OCI-M2 (cell line): Measurements from ENCODE around the gene FBXL19.
"Not testable (repeated sequence)": the region's sequence is repeated elsewhere in the genome, so short reads cannot be mapped to it uniquely, and the experiment has no call there.

Source experiments
- DNase-seq: peaks from one replicate; lab custom pipeline; 2025; ENCODE audit not compliant: unreplicated experiment; lab: John Stamatoyannopoulos, UW

Gene FBXL19

GRCh38 chr16:30921748-30922419 lies 1.5 kb upstream of the FBXL19 start:
- DNase-seq: peak; percentile 64

GRCh38 chr16:30922420-30922959 lies 882 bp upstream of the FBXL19 start:
- peak; percentile 84 for DNase-seq

- peak; percentile 76 for DNase-seq
Observed at GRCh38 chr16:30922960-30923535, 324 bp upstream of the FBXL19 start.

DNA sequence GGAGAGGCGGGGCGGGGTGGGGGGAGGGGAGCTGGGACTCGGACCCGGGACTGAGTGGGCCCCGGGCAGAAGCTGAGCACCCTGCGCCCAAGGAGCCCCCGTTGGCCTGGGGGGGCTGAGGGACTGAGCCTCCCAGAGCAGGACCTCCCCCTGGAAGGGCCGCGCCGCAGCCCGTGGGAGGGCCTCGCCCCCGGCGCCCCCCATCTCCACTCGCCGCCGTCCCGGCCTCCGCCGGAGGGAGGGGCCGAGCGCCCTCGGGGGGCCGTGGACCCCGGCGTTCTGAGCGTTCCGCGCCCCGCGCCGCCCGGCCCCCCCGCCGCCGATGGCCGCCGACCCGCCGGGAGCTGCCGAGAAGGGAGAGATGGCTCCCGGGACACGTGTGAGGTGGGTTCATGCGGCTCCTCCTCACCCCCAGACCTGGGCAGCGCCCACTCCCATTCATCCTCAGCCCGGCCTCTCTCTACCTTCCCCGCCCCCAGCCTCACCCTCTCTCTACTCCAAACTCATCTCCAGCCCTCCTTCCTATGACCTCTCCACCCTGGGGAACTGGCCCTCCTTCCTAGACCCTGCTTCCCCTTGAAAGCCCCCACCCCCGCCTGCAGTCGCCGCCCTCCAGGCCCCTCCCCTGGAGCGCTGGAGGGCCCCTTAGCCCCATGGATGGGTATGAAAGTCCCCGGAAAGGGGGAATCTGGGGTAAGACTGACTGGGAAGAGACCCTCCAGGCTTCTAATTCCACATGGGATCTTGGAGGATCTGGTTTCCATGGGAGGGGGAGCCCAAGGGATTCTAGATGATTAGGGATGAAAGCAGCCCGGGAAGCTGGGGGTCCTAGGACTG lies 922 bp downstream of the FBXL19 start:
- no peak for DNase-seq

DNA sequence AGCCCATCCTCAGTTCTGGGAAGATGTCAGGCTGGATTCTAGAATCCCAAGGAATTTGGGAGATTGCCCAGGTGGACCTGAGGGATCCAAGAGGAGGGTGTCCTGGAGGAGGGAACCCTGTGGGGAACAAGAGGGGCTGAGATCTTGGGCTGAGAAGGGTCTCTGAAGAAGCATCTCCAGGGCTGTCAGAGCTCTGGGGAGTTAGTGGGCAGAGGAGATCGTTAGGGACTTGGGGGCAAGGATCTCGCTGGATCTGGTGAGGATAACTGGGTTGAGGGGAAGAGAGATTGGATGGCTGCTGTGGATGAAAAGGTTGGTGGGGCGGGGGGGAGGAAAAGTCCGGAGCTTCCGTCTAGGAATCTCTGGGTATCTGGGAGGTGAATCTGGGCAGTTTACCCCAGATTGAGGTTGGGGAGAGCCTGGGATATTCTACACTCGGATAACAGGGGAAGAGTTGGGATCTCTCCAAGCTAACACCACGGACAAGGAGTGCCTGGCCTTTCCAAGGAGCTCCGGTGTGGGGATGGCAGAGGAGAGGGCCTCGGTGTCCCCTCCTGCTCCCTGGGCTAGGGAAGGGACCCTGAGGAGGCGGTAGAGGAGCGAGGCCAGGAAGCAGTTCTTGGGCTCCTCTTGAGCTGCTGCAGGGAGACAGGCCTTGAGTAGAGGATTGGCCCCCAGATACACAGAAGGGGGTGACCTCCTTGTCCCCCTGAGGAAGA lies 1.7 kb downstream of the FBXL19 start:
- DNase-seq: no peak

DNA sequence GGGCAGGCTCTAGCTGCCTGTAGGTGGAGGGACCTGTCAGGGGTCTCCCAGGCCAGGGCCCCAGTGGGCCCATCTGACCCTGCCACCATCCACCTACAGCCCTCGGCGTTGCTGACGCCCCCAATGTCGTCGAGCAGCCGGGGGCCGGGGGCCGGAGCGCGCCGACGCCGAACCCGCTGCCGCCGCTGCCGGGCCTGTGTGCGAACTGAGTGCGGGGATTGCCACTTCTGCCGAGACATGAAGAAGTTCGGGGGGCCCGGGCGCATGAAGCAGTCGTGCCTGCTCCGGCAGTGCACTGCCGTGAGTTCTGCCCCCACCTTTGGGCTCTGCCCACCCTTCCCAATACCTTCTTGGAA lies 2.2 kb downstream of the FBXL19 start:
- DNase-seq: no peak

- no peak for DNase-seq
Observed at GRCh38 chr16:30925995-30926811, 2.8 kb downstream of the FBXL19 start.

GRCh38 chr16:30926937-30927788 lies 3.8 kb downstream of the FBXL19 start:
- no peak for DNase-seq

DNA sequence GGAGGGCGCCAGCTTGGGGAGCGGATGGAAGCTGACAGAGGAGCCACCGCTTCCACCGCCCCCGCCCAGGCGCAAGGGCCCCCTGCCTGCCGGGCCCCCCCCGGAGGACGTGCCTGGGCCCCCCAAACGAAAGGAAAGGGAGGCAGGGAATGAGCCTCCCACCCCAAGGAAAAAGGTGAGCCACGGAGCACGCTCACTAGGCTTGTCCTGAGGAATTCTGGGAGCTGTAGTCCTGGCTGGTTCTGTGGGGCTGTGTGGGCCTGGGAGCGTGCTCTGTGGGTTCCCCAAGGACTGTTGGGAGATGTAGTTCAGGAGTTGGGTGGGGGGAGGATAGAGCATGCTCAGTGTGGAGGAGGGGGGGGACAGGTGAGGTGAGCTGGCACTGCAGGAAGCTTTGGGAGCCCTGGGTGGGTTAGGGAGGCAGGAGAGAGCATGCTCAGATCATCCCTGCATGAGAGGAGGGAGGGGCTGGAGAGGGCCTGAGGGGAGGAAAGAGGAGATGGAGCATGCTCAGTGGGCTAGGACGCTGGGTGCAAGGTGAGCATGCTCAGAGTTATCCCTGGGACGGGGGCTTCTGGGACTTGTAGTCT lies 4.5 kb downstream of the FBXL19 start:
- no peak for DNase-seq

DNA sequence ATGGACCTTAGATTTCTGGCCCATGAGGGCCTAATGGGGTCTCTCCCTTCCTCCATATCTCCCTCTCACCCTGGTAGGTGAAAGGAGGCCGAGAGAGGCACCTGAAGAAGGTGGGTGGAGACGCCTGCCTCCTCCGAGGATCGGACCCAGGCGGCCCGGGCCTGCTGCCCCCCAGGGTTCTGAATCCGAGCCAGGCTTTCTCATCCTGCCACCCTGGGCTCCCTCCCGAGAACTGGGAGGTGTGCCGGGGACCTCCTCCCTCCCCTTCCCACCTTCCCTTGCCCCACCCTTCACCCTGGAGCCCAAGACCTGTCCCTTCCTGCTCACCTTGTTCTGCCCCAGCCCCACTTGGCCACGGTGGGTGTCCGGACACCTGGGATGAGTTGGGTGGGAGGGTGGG lies 5.0 kb downstream of the FBXL19 start:
- no peak for DNase-seq

DNA sequence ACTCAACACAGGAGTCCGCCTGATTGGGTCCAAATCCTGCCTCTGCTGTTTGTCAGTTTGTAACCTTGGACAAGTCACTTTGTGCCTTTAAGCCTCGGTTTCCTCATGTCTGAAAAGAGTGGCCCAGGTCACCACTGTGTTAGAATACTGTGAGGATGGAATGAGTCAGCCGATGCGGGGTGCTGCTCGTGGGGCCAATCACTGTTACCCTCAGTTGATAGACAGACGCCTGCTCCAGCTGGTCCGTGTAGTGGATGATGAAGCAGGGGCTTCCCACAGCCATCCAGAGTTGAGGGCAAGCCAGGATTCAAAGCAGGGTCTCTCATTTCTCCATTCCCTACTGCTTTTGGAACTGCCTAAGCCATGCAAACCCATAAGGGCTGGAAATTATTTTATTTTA lies 5.8 kb downstream of the FBXL19 start:
- DNase-seq: no peak

DNA sequence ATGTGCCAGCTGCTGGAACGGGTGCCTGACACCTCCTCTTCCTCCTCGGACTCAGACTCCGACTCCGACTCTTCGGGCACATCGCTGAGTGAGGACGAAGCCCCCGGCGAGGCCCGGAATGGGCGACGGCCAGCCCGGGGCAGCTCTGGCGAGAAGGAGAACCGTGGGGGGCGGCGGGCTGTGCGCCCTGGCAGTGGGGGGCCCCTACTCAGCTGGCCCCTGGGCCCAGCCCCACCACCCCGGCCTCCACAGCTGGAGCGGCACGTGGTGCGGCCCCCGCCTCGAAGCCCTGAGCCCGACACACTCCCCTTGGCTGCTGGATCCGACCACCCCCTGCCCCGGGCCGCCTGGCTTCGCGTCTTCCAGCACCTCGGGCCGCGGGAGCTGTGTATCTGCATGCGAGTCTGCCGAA lies 6.8 kb downstream of the FBXL19 start:
- no peak for DNase-seq

GRCh38 chr16:30931068-30931650 lies 7.8 kb downstream of the FBXL19 start:
- no peak for DNase-seq

DNA sequence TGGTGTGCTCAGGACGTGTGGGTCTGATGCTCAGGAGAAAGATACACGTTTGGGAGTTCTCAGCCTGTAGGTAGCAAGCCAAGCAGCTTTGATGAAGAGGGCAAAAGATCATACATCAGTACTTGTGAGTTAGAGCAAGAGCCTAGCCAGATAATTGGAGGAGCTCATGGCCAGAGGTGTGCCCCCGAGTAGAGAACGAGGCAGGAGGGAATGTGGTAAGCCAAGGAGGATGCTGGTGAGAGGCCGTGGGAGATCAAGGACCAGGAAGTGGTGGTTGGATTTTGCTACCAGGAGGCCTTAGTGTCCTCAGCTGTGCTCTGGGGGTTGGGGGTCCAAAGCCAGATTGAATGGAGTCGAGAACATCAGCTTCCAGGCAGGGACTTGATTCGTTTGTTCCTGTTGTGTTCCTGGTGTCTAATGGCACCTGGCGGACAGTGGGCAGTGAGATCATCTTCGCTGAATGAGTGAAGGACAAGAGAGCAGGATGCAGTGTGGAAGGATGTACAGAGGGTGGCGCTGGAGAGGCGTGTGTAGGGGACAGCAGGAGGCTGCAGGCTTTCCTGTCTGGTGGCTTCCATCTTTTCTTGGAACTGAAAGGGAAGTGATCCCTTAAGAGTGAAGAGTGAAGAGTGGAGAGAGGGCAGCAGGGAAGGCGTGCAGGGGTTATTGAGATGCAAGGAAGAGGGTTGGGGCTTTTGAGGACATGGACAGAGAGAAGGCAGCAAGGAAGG lies 11.6 kb downstream of the FBXL19 start:
- DNase-seq: no peak

DNA sequence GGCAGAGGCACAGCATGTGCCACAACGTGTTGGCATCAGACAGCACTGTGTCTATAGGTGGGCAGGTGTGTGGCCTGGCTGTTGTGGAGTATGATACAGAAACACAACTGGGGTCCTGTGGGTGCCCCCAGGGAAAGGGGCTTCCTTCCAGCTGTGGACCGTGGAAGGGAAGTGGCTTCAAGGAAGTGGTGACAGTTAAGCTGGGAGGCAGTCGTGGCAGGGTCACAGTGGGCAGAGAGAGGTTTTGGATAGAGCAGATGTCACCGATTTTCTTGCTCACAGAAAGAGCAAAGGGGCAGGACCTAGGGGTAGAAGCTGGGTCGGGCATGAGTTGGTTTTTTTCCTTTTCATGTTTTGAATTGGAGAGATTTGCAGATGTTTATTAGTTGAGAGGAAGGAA lies 14.3 kb downstream of the FBXL19 start:
- no peak for DNase-seq

DNA sequence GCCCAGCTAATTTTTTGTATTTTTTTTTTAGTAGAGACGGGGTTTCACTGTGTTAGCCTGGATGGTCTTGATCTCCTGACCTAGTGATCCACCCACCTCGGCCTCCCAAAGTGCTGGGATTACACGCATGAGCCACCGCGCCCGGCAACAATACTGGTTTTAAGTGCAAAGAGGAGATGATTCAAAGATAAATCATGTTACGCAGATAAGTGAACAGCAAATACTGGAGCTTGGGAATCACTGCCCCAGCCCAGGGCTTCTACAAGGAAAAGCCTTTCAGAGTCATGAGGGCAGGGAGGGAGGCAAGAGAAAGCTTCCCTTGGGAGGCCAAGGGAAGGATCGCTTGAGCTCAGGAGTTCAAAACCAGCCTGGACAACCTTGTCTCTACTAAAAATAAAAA lies 16.2 kb downstream of the FBXL19 start:
- not testable (repeated sequence) for DNase-seq

GRCh38 chr16:30941600-30942425 lies 18.4 kb downstream of the FBXL19 start:
- no peak for DNase-seq
